Measurements from ENCODE around the gene VCPKMT. TPM values are rescaled to one million over a fixed set of nuclear protein-coding genes. Genes with fewer than 3 reads are reported as not detected.

The VCPKMT gene
- total RNA-seq, 4 donors from 2014 or later: 0.69 to 8.2 (median 4.9) TPM

DNA sequence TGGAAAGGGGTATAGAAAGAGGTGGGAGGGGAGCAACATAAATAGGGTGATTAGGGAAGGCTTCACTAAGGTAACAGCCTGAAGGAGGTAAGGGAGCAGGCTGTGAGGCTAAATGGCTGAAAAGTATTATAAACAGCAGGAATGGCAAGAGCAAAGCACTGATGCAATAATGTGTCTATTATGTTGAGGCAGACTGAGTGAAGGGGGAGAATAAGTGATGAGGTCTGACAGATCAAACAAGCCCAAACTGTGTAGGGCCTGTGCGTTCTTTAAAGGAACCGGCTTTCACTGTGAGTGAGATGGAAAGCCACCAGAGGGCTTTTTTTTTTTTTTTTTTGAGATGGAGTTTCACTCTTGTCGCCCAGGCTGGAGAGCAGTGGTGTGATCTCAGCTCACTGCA lies 6.7 kb upstream of the VCPKMT start:
- peaks cover 3 to 68% of the 10 kb centered on the region in 2 donors for H3K36me3 ChIP-seq

GRCh38 chr14:50122291-50122690 lies 5.9 kb upstream of the VCPKMT start:
- H3K9me3 ChIP-seq: no peaks in the 10 kb centered on the region
- H3K27me3 ChIP-seq: no peaks in the 10 kb centered on the region
- WGBS, 2 donors (ENCODE audit: low coverage in 1 of 2): 85 to 100% methylated on average over 2 to 6 of the region's 6 CpGs
- no peak for ATAC-seq
- H3K4me1 ChIP-seq: peaks cover 0 to 2% (median 0%) of the 10 kb centered on the region in 3 donors
- no peak overlapping the region for H3K27ac ChIP-seq
- H3K36me3 ChIP-seq: peaks cover 3 to 66% of the 10 kb centered on the region in 2 donors
- no peak for TF ChIP-seq POLR2A (IDR thresholded peaks at IDR 0.05)
- TF ChIP-seq CTCF (IDR thresholded peaks at IDR 0.05): no peak
- TF ChIP-seq EP300 (IDR thresholded peaks at IDR 0.05): no peak
- no peak for TF ChIP-seq POLR2AphosphoS5 (IDR thresholded peaks at IDR 0.05)
- H3K4me3 ChIP-seq: no peak overlapping the region

More for the DNA sequence above, 6.7 kb upstream of the VCPKMT start:
- no peak for ATAC-seq
- no peaks in the 10 kb centered on the region for H3K9me3 ChIP-seq
- H3K27me3 ChIP-seq: no peaks in the 10 kb centered on the region
- no peaks in the 10 kb centered on the region for H3K4me1 ChIP-seq
- WGBS, 2 donors (ENCODE audit: low coverage in 1 of 2): 85 to 87% methylated on average over 3 of the region's 3 CpGs
- H3K27ac ChIP-seq: no peak overlapping the region
- no peak overlapping the region for H3K4me3 ChIP-seq
- no peak for TF ChIP-seq POLR2A (IDR thresholded peaks at IDR 0.05)
- no peak for TF ChIP-seq POLR2AphosphoS5 (IDR thresholded peaks at IDR 0.05)
- no peak for TF ChIP-seq CTCF (IDR thresholded peaks at IDR 0.05)
- no peak for TF ChIP-seq EP300 (IDR thresholded peaks at IDR 0.05)

DNA sequence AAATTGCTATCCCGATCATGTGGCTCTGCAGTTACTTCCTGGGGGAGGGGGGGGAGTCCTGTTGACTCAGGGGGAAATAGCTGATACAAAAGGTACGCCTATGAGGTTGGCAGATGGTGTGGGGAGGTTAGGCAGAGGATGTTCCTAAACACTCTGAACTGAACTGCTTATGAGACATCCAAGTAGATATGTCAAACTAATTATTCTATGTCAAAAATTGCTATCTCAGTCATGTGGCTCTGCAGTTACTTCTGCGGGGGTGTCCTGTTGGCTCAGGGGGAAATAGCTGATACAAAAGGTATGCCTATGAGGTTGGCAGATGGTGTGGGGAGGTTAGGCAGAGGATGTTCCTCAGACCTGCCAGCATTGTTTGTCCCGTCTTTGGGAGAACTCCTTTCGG lies 5.1 kb upstream of the VCPKMT start:
- Histone ChIP-seq H3K36me3 (peaks cover 3 to 60% of the 10 kb centered on the region in 2 donors), H3K9me3 (no peaks in the 10 kb centered on the region), H3K4me1 (peaks cover 0 to 9% (median 3%) of the 10 kb centered on the region in 3 donors), H3K27ac (no peak overlapping the region), H3K4me3 (no peak overlapping the region), H3K27me3 (no peaks in the 10 kb centered on the region)
- WGBS, 2 donors (ENCODE audit: low coverage in 1 of 2): 85 to 93% methylated on average over 3 to 5 of the region's 5 CpGs
- ATAC-seq: no peak
- TF ChIP-seq EP300 (IDR thresholded peaks at IDR 0.05) (no peak), POLR2A (IDR thresholded peaks at IDR 0.05) (no peak), POLR2AphosphoS5 (IDR thresholded peaks at IDR 0.05) (no peak), CTCF (IDR thresholded peaks at IDR 0.05) (no peak)

DNA sequence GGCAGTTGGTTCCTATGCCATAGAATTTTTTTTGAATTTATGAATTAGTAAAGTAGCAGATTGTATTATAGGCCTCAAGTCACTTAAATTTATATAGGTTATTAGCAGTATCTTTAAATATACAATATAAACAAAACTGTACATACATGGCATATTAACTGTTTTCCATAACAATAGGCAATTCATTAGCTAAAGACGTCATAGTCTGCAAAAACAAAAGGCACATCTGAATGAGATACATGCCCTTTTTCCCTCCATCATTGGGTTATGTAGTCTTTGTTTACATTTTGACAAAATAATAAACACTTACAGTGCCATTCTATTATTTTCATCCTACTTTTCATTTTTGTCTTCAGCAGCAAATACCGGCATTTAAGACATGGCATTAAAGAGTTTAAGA lies 1.1 kb upstream of the VCPKMT start:
- H3K4me3 ChIP-seq: no peak overlapping the region
- H3K27me3 ChIP-seq: no peaks in the 10 kb centered on the region
- no peak for ATAC-seq
- 69 to 86% methylated on average over 2 of the region's 2 CpGs for WGBS, 2 donors (ENCODE audit: low coverage in 1 of 2)
- H3K36me3 ChIP-seq: peaks cover 0 to 59% of the 10 kb centered on the region in 2 donors
- H3K9me3 ChIP-seq: no peaks in the 10 kb centered on the region
- peaks cover 0 to 31% (median 8%) of the 10 kb centered on the region in 3 donors for H3K4me1 ChIP-seq
- peak overlapping the region in 3 of 4 donors; percentile 81 to 86 (median 82) for H3K27ac ChIP-seq
- TF ChIP-seq POLR2A (IDR thresholded peaks at IDR 0.05) (no peak), POLR2AphosphoS5 (IDR thresholded peaks at IDR 0.05) (no peak), EP300 (IDR thresholded peaks at IDR 0.05) (no peak), CTCF (IDR thresholded peaks at IDR 0.05) (no peak)

DNA sequence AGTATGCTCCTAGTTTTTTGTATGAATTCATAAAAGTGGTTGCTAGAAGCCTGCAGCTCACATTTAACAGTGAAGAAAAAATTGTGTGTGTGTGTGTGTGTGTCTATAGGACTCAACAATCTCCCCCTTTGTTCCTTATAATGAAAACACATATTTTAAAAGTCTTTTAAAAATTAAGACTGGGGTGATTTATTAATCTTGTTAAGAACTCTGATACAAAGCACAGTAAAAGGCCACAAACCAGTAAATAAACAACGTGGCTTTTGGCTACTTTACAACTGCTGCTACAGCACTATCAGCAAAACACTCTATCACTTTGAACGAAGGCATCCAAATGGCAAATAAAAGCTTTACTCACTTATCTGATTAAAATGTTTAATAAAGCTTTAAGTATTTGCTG lies 594 bp upstream of the VCPKMT start:
- H3K27me3 ChIP-seq: no peaks in the 10 kb centered on the region
- peaks cover 0 to 31% (median 8%) of the 10 kb centered on the region in 3 donors for H3K4me1 ChIP-seq
- H3K4me3 ChIP-seq: peak overlapping the region; percentile 71 to 96
- 18 to 34% methylated on average over 2 of the region's 2 CpGs for WGBS, 2 donors (ENCODE audit: low coverage in 1 of 2)
- no peaks in the 10 kb centered on the region for H3K9me3 ChIP-seq
- ATAC-seq: no peak
- peak overlapping the region; percentile 81 to 91 (median 84) for H3K27ac ChIP-seq
- peaks cover 0 to 63% of the 10 kb centered on the region in 2 donors for H3K36me3 ChIP-seq
- TF ChIP-seq CTCF (IDR thresholded peaks at IDR 0.05) (no peak), EP300 (IDR thresholded peaks at IDR 0.05) (no peak), POLR2A (IDR thresholded peaks at IDR 0.05) (no peak), POLR2AphosphoS5 (IDR thresholded peaks at IDR 0.05) (no peak)
